HG03558 (cell line): ENCODE data around the gene NT5C1A.

ENCODE experiments used
- ATAC-seq: cut with Tn5 transposase; IDR thresholded peaks from one replicate; pipeline ENCODE4 v1.9.1; 2021; ENCODE audit warnings: moderate number of reproducible peaks; ENCODE audit not compliant: unreplicated experiment; ENCODE audit errors: extremely low read depth

NT5C1A gene

DNA sequence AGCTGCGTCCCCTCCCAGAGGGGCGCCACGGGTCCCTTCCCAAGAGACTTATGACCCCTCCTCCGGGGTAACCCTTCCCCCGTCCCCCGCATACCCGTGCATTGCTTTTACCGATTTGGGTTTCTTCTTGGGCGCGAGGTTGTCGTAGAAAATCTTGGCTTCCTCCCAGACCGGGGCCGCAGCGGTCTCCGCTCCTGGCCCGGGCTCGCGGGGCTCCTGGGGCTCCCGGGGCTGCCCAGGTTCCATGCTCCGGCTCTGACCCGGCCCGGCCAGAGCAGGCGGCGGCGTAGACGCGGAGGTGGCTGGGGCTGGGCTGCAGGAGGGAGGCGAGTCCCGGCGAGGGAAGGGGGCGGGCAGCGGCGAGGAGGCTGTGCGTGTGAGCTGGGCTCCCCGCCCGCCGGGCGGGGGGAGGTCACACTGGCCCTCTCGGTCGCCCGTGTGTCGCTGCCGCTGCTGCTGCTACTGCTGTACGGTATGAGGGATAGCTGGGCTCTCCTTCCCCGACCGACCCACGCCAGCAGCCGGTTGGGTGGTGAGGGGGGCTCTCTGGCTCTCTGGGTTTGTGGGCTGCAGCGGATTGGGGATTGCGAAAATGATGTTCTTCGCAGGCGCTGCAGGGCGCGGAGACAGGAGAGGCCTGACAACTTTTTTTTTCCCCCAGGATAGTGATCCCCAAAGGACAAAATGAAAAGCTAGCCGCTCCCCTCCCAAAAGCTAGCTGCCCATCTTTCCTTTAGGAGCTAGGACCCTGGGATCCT, at the start of gene NT5C1A:
NT5C1A (minus strand) TSS at position 315 of the 758 bp plus-strand sequence; CDS start at position 246, 69 bp downstream.
- ATAC-seq, result no peak

DNA sequence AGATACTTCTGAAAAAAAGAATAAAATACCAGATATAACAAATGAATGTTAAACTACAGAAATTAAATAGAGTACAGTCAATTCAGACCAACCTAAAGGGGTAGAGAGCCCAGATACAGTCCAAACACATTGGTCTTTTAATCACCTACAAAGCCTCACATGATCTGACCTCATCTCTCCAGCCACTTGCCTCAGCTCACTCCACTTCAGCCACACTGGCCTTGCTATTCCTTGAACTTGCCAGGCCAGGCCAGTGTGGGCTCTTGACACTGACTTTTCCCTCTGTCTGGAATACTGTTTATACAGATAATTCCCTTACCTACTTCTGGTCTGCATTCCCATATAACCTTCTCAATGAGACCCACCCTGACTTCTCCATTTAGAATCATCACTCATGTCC, 49.8 kb upstream of the NT5C1A start:
- ATAC-seq, result no peak

DNA sequence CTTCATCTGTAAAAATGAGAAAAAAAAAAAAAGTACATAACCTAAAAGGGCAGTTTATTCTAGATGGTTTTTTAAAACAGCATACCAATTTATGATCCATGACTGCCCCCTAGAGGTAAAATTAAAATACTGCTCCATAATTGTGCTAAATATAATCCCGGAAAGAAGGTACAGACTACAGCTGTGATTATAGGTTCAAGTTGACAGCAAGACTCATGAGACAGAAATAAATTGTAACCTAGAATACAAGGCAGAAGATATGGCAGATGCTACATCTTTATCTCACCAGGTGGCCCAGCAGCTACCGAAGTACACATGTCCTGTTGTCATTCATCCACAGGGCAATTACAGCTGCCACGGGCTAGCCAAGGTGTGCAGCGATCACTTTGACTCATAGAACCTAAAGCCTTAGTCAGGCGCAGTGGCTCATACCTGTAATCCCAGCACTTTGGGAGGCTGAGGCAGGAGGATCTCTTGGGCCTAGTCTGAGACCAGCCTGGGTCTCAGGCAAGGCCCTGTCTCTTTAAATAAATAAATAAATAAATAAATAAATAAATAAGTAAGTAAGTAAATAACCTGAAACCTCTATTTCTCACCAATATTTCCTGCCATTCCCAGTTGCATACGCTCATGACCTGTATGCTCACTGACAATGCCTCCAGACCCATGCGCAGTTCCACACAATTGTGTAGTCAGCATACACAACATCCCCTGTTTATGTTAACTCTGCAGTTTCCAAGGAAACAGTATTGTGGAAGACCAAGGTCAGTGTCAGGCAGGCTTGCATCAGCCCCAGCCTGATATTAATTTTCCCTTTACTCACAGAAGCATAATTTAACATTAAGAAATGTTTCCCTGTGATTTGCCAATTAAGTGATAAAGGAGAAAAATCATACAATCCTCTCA, 48.4 kb upstream of the NT5C1A start:
- ATAC-seq, result no peak

DNA sequence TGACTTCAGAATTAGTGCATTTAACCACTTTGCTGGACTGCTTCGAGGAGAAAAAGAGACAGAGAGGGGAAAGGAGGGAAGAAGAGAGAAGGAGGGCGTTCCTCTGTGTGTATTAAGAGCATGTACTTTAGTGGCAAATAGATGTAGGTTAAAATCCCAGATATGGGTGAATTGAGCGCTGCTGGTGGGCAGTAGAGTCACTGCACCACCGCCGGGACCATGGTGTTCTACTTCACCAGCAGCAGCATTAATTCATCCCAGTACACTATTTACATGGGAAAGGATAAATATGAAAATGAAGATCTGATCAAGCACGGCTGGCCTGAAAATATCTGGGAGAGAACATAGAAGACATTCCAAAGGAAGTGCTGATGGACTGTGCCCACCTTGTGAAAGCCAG, 45.9 kb upstream of the NT5C1A start:
- no peak for ATAC-seq

DNA sequence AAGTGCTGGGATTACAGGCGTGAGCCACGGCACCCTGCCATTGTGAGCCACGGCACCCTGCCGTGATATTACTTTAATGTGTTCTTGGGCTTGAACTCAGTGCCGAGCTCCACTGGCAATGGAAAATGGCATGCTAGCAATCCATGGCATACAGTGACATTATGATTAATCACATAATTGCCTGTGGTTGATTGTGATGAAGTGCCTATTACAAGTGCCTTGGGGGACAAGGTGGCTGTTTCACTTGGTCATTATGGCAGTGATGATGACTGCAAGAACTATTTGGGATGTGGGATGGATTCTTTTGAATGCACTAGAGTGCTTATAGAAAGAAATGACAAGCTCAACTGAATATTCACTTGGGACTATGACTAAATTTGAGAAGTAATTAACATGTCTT, 41.6 kb upstream of the NT5C1A start:
- ATAC-seq, result no peak

DNA sequence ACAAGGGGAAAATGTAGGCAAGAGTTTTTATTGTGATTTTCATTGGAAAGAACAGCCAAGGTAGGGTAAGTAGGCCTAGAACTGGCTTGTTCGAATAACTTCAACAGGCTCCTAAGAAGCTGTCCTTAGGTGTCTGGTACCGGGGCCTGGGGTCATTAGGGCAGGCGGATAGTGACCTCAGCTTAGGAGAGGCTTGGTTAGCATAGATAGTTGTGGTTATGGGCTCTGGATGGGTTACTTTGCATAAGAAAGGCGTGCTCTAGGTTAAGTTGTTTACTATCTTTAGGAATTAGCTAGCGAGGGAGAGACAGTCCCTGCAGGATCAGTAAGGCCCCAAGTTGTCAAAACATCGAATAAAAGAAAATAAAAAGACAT, 40.0 kb upstream of the NT5C1A start:
- ATAC-seq, result no peak

DNA sequence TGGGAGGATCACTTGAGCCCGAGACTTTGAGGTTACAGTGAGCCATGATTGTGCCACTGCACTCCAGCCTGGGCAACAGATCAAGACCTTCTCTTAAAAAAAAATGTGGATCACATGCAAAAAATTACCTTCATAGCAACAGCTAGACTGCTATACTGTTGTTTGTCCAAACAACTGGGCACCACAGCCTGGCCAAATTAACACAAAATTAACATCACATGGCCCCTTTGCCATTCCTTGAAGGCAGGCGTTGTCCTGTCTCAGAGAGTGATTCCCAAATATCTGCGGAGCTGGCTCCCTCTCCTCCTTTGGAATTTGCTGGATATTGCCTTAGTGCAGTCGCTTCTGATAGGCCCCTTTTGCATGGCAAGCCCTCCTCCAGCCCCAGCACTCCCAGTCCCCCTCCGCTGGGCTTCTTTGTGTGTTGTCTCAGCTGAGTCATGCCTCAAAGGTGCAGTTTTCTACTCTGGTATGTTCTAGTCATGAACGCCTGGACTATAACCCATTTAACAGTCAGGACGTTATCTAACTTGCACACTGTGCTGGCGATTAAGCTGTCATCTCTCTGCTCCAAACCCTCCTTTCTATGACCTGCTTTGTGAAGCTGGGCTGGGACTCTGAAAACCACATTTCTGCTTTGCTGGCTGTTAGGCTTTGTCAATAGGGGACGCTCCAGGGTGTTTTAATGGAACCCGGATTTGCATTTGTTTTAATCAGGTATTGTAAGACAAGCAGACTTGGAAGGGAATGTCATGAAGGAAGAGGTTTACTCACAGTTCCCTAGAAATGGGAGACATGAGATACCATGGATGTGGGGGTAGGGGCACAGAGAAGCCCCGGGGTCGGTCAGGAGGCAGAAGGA, 39.4 kb upstream of the NT5C1A start:
- no peak for ATAC-seq

DNA sequence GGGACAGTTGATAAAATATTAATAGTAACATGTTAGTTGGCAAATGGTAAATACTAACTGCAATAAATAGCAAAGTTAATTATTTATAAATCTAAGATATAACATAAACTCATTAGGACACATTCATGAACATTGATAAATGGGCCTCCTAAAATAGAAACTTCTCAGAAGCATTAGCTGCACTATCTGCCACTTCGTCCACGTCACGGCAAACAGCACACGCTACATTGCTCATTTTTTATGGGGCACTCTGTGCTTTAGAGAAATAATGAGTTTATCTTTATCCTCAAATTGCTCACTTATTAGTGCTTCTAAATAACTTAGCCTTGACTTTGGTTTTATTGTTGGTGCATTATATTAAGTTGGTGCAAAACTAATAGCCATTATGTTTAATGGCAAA, 35.6 kb upstream of the NT5C1A start:
- ATAC-seq, result no peak

DNA sequence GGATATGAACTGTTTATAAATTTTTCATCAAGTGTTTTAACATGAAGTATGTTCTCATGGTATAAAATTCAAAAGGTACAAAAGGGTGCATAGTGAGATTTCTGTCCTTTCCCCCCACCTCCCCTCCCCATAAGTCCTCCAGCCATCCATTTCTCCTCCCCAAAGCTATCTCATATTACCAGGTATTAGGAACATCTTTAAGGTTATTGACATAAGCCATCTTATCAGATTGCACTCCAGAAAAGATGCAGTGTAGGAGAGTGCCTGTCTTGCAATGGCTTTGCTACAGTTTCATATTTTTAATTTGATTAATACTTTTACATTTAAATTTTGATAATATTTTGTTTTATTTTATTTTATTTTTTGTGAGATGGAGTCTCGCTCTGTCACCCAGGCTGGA, 32.9 kb upstream of the NT5C1A start:
- ATAC-seq, result no peak

DNA sequence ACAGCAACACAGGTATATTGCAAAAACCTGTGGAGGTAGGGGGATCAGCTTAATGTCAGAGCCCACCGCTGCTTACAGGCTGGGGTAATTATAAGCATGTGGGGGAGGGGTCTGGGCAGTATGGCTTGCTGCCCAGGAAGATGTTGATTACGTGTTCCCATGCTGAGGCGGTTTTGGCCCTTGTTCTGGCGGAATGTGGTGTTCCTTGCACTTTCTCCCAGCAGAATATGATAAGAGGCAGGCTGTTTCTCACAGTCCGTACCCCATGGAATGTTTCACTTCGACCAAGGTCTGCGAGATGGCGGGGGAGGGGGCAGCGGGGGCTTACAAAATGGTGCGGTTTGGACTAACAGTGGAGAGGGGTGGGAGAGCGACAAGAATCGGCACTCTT, 29.1 kb upstream of the NT5C1A start:
- no peak for ATAC-seq

DNA sequence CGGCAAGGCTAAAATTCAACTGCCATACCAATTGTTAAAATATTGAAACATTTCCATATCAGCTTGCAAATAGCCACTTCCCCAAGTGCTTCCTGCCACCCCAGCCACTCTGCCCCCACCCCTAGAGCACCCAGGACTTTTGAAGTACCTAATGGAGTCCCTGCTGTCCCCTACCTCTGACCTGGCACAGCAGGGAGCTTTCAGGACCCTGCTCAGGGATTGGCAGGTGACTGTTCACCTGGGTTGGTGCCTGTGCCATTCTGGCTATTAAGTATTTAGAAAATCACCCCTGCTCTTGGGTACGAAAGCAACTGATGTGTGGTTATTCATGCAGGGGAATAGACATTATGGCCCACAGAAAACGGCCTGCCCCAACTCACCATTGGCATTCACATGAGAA, 28.4 kb upstream of the NT5C1A start:
- no peak for ATAC-seq

DNA sequence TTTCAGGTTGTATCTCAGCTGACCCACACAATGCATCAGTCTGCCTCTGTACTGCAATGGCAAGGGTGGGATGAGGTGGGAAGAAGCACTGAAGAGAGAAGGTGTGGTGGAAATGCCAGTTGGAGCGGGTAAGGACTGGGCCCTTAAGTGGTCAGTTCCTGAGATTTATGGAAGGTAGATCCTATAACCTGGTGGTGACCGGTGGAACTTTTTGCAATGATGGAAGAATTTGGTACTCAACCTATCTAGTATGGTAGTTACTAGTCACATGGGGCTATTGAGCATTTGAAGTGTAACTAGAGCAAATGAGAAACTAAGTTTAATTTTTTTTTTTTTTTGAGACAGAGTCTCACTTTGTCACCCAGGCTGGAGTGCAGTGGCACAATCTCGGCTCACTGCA, 27.5 kb upstream of the NT5C1A start:
- no peak for ATAC-seq

DNA sequence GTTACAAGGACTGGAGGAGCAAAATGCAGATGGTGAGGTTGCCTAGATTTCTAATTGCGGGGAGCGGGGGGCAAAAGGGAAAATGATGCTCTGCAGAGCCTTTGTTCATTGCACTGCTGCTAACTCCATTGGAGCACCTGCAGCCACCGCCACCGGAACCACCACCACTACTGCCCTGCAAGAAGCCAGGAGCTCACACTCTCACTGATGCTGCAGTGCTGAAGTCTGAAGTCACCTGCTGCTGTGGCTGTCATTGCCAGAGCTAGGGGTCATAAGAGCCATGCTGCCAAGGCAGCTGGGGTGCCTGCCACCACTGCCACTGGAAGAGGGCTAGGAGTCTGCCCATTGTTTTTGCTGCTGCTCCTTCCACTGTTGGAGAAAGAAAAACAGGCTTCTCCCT, 26.7 kb upstream of the NT5C1A start:
- ATAC-seq, result no peak

DNA sequence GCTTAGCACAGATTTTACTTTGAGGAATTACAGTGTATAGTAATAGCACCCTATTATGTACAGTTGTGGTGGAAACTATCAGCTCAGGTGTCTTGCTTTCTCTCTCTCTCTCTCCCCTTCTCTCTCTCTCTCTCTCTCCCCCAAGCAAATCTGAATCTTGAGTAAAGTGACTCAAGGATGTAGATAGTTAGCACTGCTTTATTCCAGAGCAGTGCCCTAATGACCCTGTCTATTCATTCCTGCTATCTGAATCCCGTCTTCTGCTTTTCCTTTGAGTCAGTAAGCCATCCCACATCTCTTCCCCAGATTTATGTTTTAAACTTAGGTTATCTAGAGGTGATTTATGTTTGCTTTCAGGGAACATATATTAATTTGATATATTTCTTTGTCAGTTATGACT, 24.5 kb upstream of the NT5C1A start:
- no peak for ATAC-seq

DNA sequence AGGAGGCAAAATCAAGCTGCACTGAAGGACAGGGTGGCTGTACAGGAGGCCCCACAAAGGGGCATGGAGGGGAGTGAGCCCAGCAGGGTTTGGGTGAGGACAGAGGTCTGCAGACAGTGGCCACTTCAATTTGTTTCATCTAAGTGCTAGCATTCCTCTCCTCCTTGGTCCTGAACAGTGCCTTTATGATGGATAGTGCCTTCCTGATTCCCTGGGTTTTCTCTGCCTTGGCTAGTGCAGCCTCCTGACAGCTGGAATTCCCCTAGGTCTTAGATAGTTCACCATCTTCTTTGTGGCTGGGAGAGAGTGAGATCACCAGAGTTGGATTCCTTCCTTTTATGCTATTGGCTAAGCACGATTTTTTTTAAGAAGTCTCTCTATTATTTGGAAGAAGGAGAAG, 23.1 kb upstream of the NT5C1A start:
- ATAC-seq, result no peak

DNA sequence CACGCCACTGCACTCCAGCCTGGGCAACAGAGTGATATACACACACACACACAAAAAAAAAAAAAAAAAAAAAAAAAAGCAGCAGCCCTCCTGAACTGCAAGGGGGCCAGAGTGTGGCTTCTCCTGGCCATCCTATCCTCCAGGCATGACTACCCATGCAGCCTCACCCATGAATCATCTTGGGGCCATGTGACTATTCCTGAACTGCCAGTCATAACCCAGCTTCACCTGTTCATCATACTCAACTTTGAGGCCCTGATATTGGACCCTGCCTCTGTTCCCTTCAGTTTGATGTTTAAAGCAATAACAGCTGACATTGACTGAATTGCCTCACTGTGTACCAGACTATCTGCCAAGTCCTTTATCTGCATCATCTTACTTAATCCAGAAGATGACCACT, 22.1 kb upstream of the NT5C1A start:
- no peak for ATAC-seq

DNA sequence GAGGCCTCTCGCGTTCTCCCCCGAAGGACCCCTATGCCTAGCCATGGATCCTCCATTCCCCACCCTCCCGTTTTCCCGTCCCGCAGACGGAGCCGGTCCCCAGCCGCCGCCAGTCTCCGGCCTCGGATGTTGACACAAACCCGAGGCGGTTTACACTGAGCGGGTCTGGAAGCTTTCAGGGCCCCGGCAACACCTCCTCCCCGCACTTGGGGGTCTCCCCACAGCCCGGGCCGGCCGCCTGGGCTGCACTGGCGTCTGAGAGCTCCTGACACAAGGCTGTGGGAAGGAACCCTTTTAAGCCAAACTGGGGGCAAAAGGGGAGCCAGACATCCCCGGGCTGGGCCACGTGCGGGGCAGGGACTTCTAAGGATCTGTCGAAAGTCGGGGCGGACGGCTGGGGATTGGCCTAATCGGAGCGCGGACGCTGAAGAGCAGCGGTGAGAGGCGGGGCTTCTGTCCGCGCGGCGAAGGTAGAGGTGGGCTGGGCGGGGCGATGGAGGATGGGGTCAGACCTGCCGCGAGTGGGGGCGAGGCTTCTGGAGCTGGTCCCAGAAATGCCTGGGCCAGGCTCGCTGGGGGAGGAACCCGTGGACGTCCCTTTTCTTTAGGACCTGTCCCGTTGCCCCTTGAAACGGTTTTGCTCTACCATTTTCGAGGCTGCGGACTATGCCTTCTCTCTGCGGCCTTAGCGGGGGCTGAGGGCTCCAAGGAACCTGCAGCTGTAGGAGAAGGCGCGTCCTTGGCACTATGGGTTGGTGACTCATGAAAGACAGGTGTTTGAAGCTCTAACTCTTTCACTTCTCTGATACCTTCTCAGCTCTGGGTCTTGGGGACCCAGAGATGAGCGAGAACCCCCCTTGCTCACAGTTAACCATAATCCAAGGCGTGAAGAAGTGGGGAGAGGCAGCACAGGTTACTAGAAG, 20.5 kb upstream of the NT5C1A start:
- no peak for ATAC-seq

DNA sequence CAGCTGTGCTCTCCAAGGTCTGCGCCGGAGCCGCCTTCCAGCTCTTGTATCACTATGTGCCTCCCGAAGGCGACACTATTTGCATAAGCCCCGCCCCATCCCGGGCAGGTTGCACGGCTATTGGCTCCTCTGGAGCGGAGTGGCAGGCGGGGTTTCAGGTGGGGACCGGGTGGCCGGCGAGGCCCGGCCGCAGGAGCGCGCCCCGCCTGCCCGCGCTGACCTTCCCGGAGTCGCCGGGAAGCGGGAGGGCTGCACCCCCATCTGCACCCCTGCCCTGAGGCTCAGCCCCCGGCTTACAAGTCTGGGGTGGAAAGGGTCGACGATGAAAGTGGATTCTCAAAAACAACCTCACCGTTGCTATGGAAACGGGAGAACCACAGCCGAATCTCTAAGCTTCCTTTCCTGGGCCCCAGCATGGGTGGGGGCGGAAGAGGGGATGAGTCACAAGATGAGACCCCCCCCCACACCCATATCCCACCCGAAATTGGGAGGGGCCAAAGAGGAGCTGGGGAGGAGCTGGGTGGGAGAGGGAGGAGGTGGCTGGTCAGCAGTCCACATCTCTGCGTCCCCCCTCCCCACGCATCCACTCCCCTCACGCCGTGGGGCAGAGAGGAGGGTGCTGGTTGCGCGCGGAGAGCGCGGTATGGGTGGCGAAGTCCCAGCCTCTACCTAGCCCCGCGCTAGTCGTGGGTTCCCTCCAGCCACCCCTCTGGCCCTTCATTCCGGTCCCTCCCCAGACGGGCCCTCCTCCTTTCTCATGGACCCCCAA, 19.7 kb upstream of the NT5C1A start, which contains the start of gene HPCAL4:
HPCAL4 (minus strand) TSS at position 51 of the 769 bp plus-strand sequence. CDS start 6,830 bp downstream, outside the sequence.
- no peak for ATAC-seq
